GM06990 (cell line): ENCODE results near the gene CLDN1.

ENCODE experiments used
- DNase-seq: peaks from one replicate; pipeline ENCODE4 v3.0.0-alpha.2; 2011; ENCODE audit not compliant: insufficient read length; ENCODE audit errors: extremely low read depth
- H3K27me3 ChIP-seq: replicated peaks from 2 replicates; pipeline ENCODE4 v1.6.0; 2011; ENCODE audit warnings: low read length; ENCODE audit not compliant: control insufficient read depth, insufficient read depth
- H3K36me3 ChIP-seq: 2 replicates; pipeline ENCODE4 v1.5.1; 2011; ENCODE audit warnings: low read length; ENCODE audit not compliant: control insufficient read depth, insufficient read depth
- H3K4me3 ChIP-seq: replicated peaks from 2 replicates; pipeline ENCODE4 v1.5.1; 2011; ENCODE audit warnings: low read depth, mild to moderate bottlenecking, control low read depth, low read length
- CTCF ChIP-seq: IDR thresholded peaks from 2 replicates; pipeline ENCODE4 v1.5.1; 2011; ENCODE audit warnings: low read length, control low read depth, mild to moderate bottlenecking, inconsistent platforms; ENCODE audit not compliant: insufficient read depth, poor library complexity, severe bottlenecking

The CLDN1 gene

GRCh38 chr3:190356246-190356645, 34.0 kb upstream of the CLDN1 start:
- DNase-seq = no peak
- H3K4me3 ChIP-seq = no peak overlapping the region
- H3K27me3 ChIP-seq = no peaks in the 10 kb centered on the region
- H3K36me3 ChIP-seq = no peaks in the 10 kb centered on the region
- no peak for TF ChIP-seq CTCF

- H3K27me3 ChIP-seq = no peaks in the 10 kb centered on the region
- no peak for DNase-seq
- no peak overlapping the region for H3K4me3 ChIP-seq
- no peak for TF ChIP-seq CTCF
- no peaks in the 10 kb centered on the region for H3K36me3 ChIP-seq
Observed at GRCh38 chr3:190352861-190353457, 30.7 kb upstream of the CLDN1 start.

GRCh38 chr3:190346541-190346940, 24.3 kb upstream of the CLDN1 start:
- no peak for DNase-seq
- no peaks in the 10 kb centered on the region for H3K27me3 ChIP-seq
- no peaks in the 10 kb centered on the region for H3K36me3 ChIP-seq
- H3K4me3 ChIP-seq = no peak overlapping the region
- TF ChIP-seq CTCF = no peak

- no peak for DNase-seq
- Histone ChIP-seq H3K36me3 (no peaks in the 10 kb centered on the region), H3K4me3 (no peak overlapping the region), H3K27me3 (no peaks in the 10 kb centered on the region)
- no peak for TF ChIP-seq CTCF
Observed at GRCh38 chr3:190345878-190346277, 23.6 kb upstream of the CLDN1 start.

- no peak for DNase-seq
- H3K36me3 ChIP-seq = no peaks in the 10 kb centered on the region
- H3K27me3 ChIP-seq = no peaks in the 10 kb centered on the region
- H3K4me3 ChIP-seq = no peak overlapping the region
- TF ChIP-seq CTCF = no peak
Observed at GRCh38 chr3:190345027-190345821, 23.0 kb upstream of the CLDN1 start.
